Ovary (tissue), 9 donors: ENCODE results near the gene KRTAP10-9. TPM values are rescaled to one million over a fixed set of nuclear protein-coding genes. Genes with fewer than 3 reads are reported as not detected.

ENCODE experiments used
- DNase-seq, 5 donors: peaks; one replicate each; pipeline ENCODE4 v3.0.0-alpha.2; 2019 to 2020
- H3K27ac ChIP-seq, 2 donors: fragments of 200-600 bp; one replicate each; pipeline versions ENCODE4 v1.5.1 to v1.8.0; 2019 to 2022
- H3K27me3 ChIP-seq: fragments of 200-600 bp; one replicate; pipeline ENCODE4 v1.8.0; 2022
- H3K36me3 ChIP-seq: fragments of 200-600 bp; sonication (generic); one replicate; pipeline ENCODE4 v1.5.1; 2019
- H3K4me1 ChIP-seq: one replicate; pipeline ENCODE4 v1.8.1; 2013; ENCODE audit warnings: mild to moderate bottlenecking, moderate library complexity; ENCODE audit not compliant: insufficient read depth
- H3K4me3 ChIP-seq: fragments of 200-600 bp; sonication (generic); one replicate; pipeline ENCODE4 v1.5.1; 2017
- H3K9me3 ChIP-seq, 2 donors: fragments of 200-600 bp in 1 of 2; sonication (generic) in 1 of 2; one replicate each; pipeline versions ENCODE4 v1.5.1 to v1.8.1; 2013 to 2019; ENCODE audit warnings: mild to moderate bottlenecking in 1 of 2, moderate library complexity in 1 of 2
- CTCF ChIP-seq, 3 donors: fragments of 450-650 bp in 2 of 3; fragments of 200-600 bp in 1 of 3; IDR thresholded peaks; one replicate each; pipeline versions ENCODE4 v1.5.1 to v1.8.0; 2016 to 2022; ENCODE audit warnings: antibody characterized with exemption in 3 of 3, mild to moderate bottlenecking in 1 of 3
- EP300 ChIP-seq: sonication (generic); formaldehyde crosslinking; IDR thresholded peaks from one replicate; pipeline ENCODE4 v1.6.1; 2017; ENCODE audit warnings: antibody characterized with exemption
- POLR2A ChIP-seq: fragments of 450-650 bp; IDR thresholded peaks from one replicate; pipeline ENCODE4 v1.6.1; 2017; ENCODE audit warnings: antibody characterized with exemption, mild to moderate bottlenecking, moderate library complexity
- WGBS, 3 donors: extraction: QIAGEN DNeasy Blood & Tissue Kit in 1 of 3; methylation state at CpG; one replicate each; pipeline versions ENCODE4 v1.1.5 to v1.1.7; 2013 to 2017; 5-methylcytosine and 5-hydroxymethylcytosine counted together
- intact Hi-C, 4 donors: fragments of 100-400 bp; cut with DNase I; formaldehyde crosslinking; loops; one replicate each; pipeline versions ENCODE4 v1.11.0 to v1.15.1; 2022 to 2023
- polyA plus RNA-seq, 2 donors: library from polyadenylated mRNA; stranded (reverse); fragments of 200-250 nt in 1 of 2; fragments of 350-450 nt in 1 of 2; fragmentation: Illumina TruSeq in 1 of 2; extraction: RNeasy Lipid Tissue Mini Kit (QIAGEN cat#74804) in 1 of 2; gene quantifications; one replicate each; pipeline ENCODE4 v1.2.3, GENCODE V29; 2013 to 2014
- total RNA-seq, 7 donors: library from RNA; depleted of rRNA in 2 of 7; stranded (reverse); fragments of >200 nt in 2 of 7; fragmentation: NEBNext Ultra II Directional in 3 of 7; extraction: Animal tissue kit (Norgen Biotek cat#: 25700) in 3 of 7; gene quantifications; one replicate each; pipeline versions ENCODE4 v1.1.0 to v1.2.4, GENCODE V29; 2016 to 2023
- donor health status: DM: no; HTN: no; CAD: no; lungs with moderate emphysema.
- donor health status: DM: no; HTN: no; CAD: no.
- donor health status: Bipolar disorder and iron deficiency.
- donor health status: DM: yes; HTN: yes; CAD: no.
- donor health status: DM: no; HTN: no; CAD: no.
- donor health status: DM: yes; HTN: yes; CAD: no.

Gene KRTAP10-9
- total and polyA plus RNA-seq, 9 donors: not detected

GRCh38 chr21:44648557-44649311 lies 21.8 kb downstream of the KRTAP10-9 start:
- Histone ChIP-seq H3K27ac (no peak overlapping the region), H3K4me3 (no peak overlapping the region), H3K4me1 (no peaks in the 10 kb centered on the region), H3K36me3 (no peaks in the 10 kb centered on the region), H3K9me3 (no peaks in the 10 kb centered on the region), H3K27me3 (no peaks in the 10 kb centered on the region)
- 66 to 72% (median 67%) methylated on average over 25 to 33 of the region's 33 CpGs for WGBS, 3 donors
- TF ChIP-seq POLR2A (no peak), EP300 (no peak), CTCF (IDR thresholded peaks at IDR 0.05) (no peak)
- intact Hi-C loops: no loop called here
- DNase-seq: no peak

- H3K4me1 ChIP-seq: no peaks in the 10 kb centered on the region
- WGBS, 3 donors: 74 to 80% (median 76%) methylated on average over 13 to 18 of the region's 18 CpGs
- TF ChIP-seq CTCF (IDR thresholded peaks at IDR 0.05): no peak
- no peak for TF ChIP-seq EP300
- TF ChIP-seq POLR2A: no peak
- intact Hi-C loops: no loop called here
- no peaks in the 10 kb centered on the region for H3K27me3 ChIP-seq
- no peaks in the 10 kb centered on the region for H3K36me3 ChIP-seq
- H3K9me3 ChIP-seq: no peaks in the 10 kb centered on the region
- no peak for DNase-seq
- H3K27ac ChIP-seq: no peak overlapping the region
- no peak overlapping the region for H3K4me3 ChIP-seq
These were observed 22.7 kb downstream of the KRTAP10-9 start for GRCh38 chr21:44649521-44650100.

GRCh38 chr21:44650265-44650972 lies 23.5 kb downstream of the KRTAP10-9 start:
- TF ChIP-seq POLR2A (no peak), EP300 (no peak), CTCF (IDR thresholded peaks at IDR 0.05) (no peak)
- Histone ChIP-seq H3K27me3 (no peaks in the 10 kb centered on the region), H3K4me3 (no peak overlapping the region), H3K9me3 (no peaks in the 10 kb centered on the region), H3K36me3 (no peaks in the 10 kb centered on the region), H3K27ac (no peak overlapping the region), H3K4me1 (no peaks in the 10 kb centered on the region)
- intact Hi-C loops: no loop called here
- 87 to 90% (median 89%) methylated on average over 20 of the region's 20 CpGs for WGBS, 3 donors
- DNase-seq: no peak

GRCh38 chr21:44650973-44651675 lies 24.2 kb downstream of the KRTAP10-9 start:
- no peak for DNase-seq
- 79 to 85% (median 83%) methylated on average over 12 of the region's 12 CpGs for WGBS, 3 donors
- no peak overlapping the region for H3K4me3 ChIP-seq
- no peak overlapping the region for H3K27ac ChIP-seq
- H3K4me1 ChIP-seq: no peaks in the 10 kb centered on the region
- H3K27me3 ChIP-seq: no peaks in the 10 kb centered on the region
- no peaks in the 10 kb centered on the region for H3K9me3 ChIP-seq
- intact Hi-C loops: no loop called here
- no peaks in the 10 kb centered on the region for H3K36me3 ChIP-seq
- TF ChIP-seq POLR2A: no peak
- TF ChIP-seq CTCF (IDR thresholded peaks at IDR 0.05): no peak
- TF ChIP-seq EP300: no peak
